NOMO-1 (cell line): ENCODE measurements around the gene PCDH7.

ENCODE experiments used
- DNase-seq, 2 experiments: peaks; one replicate each; lab custom pipeline; 2025; ENCODE audit not compliant: unreplicated experiment in 2 of 2; lab: John Stamatoyannopoulos, UW

Gene PCDH7

GRCh38 chr4:30776451-30776850, 56.3 kb downstream of the PCDH7 start:
- DNase-seq: no peak

- no peak for DNase-seq
Measured at GRCh38 chr4:30776921-30777415, 56.8 kb downstream of the PCDH7 start.
